NCI-H774 (cell line): ENCODE measurements around the gene FLNA.
"Not testable (repeated sequence)": the region's sequence is repeated elsewhere in the genome, so short reads cannot be mapped to it uniquely, and the experiment has no call there.

Experiments
- DNase-seq: peaks from one replicate; lab custom pipeline; 2025; lab: John Stamatoyannopoulos, UW

Gene FLNA

DNA sequence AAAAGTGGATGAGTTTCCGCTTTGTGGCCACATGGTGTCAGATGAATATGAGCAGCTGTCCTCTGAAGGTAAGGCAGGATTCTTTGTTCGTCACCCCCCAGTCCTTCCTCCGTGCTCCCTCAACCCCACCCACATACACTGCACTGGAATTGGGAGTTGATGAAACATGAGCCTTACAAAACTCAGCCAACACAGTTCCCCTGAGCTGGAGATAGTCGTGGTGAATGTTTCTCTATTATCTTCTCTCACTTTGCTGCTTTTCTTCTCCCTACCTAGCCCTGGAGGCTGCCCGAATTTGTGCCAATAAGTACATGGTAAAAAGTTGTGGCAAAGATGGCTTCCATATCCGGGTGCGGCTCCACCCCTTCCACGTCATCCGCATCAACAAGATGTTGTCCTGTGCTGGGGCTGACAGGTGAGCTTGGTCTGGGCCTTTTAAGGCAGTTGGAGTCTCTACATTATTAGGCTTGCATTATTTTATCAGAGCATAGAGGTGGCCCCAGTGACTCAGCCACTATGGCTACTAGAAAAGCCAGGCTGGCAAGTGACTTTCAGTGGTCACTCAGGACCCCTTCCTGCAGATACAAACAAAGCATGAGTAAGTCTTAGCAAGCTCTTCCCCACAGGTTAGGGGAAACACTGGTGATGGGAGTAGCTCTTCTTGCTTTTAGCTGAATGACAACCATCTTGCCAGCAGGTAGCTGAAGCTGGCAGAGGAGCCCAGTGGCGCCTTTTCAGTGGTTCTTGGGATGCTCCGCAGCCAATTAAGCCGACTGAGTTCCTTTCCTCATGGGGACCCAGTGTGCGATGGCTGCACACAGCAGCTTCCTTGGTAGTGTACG lies 25.3 kb upstream of the FLNA start:
- no peak for DNase-seq

DNA sequence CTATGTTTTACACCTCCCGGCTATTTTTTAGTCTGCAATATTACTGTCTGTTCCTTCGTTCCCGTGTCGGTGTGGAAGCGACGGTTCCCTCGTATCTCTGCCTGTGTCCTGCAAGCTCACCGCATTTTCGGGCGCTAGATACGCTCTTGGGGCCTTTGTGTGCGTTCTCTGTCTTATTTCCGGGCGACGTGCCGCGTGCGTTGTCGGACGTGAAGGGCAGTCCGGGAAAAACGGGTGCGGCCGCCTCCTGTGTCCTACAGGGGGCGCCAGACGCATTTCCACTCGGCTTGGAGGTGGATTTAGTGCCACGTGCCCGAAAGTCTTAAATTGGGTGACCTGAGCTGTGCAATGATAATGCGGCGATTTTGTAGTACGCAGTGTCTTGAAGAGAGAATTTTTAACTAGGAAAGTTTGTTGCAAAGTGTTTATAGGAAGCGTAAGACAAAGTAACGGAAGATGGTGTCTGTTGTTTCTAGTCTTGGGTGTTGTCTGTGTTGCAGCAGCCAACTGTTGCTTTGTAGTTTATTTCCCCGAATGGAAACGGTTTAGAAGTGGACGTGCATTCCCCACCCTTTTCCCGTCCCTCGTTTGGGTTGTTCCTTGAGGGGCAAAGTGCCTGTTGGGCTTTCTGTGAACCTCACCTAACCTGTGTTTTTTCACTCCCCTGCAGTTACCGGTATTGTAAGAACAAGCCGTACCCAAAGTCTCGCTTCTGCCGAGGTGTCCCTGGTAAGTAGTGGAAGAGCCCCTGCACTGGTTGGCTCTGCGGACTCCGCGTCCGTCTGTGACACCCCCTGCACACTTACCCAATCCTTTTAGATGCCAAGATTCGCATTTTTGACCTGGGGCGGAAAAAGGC lies 24.5 kb upstream of the FLNA start:
- peak; percentile 80 for DNase-seq

DNA sequence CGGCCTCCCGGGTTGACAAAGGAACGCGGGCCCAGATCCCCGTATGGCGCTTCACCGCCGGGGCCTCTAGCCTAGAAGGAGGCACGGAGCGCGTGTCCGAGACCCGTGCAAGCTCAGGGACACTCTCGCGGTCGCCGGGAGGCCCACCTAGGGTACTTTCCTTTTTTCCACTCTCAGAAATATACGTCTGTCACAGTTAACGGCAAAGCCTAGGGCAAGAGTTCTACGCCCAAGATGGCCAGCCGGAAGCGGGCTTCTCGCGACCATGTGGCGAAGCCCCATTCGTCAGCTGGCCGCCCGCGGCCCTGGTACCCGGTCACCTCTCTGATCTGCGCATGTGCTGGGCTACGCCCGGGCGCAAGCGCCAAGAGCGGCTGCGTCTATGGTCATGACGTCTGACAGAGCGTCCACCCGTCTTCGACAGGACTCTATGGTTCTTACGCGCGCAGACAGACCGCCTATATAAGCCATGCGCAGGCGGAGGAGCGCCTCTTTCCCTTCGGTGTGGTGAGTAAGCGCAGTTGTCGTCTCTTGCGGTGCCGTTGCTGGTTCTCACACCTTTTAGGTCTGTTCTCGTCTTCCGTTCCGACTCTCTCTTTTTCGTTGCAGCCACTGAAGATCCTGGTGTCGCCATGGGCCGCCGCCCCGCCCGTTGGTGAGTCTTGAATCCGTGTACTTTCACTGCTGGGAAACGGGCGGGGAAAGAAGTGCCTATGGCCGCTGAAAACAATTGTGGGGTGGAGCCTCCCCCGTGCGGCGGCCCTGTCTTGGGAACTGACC lies 23.6 kb upstream of the FLNA start, which contains the start of gene RPL10:
TSS of gene RPL10 (plus strand) at position 490 of the 780 bp plus-strand sequence. CDS start at position 633, 143 bp downstream.
- peak; percentile 97 for DNase-seq

DNA sequence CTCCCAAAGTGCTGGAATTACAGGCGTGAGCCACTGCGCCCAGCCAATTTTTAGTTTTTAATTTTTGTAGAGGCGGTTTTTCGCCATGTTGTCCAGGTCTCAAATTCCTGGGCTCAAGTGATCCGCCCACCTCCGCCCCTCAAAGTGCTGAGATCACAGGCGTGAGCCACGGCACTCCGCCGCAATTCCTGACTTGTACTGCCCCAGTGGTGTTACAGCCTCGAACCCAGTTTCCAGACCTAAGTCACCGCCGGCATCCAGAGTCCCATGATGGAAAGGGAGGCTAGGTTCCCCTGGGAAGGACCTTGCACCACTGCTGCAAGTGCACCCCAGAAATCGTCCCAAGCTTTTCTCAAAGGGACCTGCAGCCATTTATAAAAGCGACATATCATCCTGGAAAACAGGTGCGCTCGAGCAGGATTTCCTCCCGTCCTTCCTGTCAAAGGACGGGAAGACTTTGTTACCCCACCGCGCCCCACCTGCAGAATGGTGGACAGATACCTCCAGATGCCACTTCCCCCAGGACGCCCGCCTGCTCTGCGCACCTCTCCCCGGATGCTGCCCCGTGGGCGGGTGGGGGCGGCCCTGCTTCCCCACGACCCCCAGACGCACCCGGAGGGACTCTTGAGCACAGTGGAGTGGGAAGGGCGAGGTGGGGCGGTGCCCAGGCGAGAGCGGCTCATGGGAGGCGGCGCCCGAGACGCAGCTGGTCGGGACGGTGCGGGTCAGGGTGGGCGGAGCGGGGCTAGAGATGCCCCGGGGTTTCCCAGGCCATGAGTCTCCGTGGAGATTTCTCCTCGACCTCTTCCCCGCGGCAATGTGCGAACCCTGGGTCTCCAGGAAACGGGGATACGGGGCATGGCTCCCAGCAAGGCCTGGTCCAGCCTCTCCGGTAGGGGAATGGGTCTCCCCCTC lies 22.8 kb upstream of the FLNA start:
- DNase-seq: peak; percentile 54

DNA sequence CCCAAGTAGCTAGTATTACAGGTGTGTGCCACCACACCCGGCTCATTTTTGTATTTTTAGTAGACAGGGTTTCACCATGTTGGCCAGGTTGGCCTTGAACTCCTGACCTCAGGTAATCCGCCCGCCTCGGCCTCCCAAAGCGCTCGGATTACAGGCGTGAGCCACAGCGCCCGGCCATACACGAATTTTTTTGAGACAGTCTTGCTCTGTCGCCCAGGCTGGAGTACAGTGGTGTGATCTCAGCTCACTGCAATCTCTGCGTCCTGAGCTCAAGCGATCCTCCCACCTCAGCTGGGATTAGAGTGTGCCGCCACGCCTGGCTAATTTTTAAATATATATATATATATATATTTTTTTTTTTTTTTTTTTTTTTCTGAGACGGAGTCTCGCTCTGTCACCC lies 21.9 kb upstream of the FLNA start:
- not testable (repeated sequence) for DNase-seq

DNA sequence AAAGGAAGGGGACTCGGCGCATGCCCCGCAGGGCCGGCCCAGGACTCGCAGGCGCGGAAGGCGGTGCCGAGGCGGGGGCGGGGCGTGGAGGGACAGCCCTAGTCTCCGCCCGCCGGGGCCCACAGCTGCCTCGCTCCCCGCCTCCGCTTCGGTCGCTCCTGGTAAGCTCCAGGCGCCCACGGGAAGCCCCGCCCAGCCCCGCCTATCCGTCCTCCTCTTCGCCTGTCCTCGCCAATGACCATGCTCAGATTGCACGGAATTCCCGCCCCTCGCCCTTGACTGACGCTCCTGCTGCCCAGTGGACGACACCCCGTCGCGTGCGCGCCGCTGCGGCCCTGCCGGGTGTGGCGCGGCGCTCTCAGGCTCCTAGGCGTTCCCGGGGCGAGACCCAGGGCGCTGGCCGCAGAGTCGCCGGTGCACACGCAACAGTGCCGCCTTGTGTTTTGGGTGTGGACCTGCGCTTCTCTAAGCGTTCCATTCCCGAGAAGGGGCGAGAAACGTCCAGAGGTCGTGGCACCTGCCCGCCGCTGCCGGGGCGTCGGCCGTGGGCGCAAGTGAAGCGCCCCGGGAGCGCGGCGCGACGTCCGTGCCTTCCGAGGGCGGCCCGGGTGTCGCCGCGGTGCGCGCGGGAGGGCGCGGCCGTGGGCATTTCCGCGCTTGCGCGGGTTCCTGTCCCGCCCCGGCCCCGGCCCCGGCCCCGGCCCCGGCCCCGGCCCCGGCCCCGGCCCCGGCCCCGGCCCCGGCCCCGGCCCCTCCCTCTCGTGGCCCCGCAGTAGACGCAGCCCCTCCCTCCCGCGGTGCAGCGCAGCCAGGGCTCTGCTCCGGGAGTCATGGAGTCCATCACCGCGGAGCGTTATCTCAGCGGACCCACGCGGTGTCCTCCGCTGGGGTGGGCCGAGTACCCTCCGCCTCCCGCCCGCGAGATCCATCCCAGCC lies 15.6 kb upstream of the FLNA start:
- not testable (repeated sequence) for DNase-seq

DNA sequence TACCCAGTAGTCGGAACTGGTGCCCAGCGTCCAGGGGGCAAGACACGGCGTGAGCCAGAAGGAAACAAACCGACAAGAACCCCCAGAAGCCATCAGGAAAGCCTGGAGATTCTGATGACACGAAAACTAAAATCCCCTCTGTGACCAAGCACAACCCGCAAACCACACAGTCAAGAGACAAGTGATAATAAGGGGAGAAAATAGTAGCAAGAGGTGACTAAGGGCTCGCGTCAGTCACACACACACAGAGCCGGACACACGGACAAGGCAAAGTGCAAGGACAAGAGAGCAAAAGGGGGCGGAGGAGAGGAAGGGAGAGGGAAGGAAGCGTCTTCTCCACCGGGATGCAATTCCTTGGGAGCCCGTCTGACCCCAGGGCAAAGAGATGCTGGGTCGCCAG lies 14.2 kb upstream of the FLNA start:
- not testable (repeated sequence) for DNase-seq

DNA sequence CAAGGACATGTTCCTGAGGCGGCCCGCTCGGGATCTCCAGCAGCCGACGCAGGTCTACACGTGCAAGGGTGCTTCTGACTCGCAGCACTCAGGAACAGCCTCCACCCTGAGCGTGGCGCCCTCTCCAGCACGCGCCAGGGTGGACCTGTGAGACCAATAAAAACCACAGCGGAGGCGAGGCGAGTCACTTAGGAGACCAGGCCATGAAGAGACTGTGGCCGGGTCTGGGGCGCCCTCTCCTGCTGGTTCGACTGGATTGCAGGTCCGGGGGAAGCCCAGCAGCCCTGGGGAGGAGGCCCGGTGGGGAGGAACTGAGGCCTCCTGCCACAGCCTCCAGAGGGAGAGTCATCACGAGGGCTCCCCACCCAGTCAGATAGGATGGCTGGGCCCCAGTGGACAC lies 13.7 kb upstream of the FLNA start:
- not testable (repeated sequence) for DNase-seq

DNA sequence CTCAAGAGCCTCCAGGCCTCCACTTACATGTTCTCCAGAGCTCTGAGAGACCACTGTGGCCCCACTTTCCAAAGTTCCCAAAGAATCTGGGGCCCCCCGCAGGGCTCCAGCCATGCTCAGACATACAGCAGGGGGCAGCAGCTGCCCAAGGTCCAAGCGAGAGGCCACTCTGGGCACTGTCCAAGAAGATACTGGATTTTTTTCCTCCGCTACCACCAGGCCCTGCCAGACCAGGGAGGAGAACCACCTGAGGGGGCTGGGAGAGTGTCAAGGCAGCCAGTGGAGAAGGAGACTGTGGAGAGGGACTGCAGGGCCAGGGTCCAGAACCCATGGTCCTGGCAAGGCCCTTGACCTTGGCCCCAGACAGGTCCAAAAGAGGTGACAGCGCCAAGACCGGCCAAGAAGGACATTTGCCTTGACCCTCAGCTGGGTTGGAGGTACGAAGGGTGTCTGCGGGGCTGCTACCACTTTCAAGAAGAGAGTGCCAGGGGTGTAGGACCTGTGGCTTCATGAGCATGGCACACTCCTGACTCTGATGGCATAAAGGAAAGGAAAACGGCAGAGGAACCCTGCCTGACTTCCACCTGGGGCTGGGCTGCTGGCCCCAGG lies 10.0 kb upstream of the FLNA start:
- DNase-seq: no peak

DNA sequence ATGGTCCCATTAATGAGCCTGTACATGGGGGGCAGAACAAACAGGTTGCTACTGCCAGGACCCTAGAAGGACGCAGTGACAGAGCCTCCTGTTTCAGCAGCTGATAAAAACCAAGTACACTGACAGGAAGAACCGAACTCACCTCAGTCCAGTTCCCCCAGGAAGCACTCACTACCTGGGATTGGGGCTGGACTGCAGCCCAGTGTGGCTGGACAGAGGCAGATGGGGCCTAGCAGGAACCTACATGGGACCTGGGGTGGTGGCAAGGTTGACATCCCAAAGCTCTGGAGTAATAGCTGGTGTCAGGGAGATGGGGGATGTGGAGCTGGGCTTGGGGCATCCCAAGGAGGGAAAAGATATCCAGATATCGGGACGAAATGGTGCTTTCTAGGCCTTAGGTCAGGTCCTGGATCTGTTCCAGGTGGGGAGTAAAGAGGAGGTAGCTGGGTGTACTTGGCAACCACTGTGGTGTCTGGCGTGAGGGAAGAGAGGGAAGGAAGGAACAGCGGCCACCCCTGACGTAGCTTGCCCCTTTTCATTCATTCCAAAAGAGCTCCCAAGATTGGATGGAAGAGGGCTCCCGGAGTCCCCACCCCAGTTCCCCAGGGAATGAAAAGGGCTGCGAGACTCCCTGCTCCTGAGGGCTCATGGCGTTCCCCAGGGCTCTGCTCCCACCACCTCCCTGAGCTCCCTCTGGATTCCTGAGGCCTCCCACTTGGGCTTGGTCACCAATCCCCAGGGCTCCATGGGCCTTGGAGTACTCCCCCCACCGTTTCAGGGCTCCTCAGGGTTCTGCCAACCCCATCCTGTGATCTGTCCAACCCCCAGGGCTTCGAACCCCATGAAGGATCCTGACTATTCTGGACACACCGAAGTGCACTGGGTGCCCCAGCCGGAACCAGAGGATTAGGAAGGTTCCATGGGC lies 9.2 kb upstream of the FLNA start:
- DNase-seq: no peak

DNA sequence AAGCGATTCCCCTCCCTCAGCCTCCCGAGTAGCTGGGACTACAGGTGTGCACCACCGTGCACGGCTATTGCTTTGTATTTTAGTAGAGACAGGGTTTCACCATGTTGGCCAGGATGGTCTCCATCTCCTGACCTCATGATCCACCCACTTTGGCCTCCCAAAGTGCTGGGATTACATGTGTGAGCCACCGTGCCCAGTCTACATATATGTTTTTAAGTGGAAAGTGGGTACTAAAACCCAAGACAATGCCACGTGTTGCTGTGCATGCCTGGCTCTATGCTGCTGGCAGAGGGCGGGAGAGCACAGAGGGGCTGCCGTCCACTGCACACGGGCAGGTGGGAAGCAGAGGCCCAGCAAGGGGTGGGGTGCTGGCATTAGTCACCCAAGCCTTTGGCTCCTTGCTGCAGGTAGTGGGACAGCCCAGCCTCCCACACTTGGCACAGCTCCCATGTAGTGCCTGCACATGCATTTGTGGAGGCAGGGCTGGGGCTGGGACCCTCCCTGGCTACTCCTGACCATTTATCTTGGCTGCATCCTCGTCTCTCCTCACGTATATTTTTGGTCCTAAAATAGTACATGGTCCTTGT lies 8.1 kb upstream of the FLNA start:
- no peak for DNase-seq

DNA sequence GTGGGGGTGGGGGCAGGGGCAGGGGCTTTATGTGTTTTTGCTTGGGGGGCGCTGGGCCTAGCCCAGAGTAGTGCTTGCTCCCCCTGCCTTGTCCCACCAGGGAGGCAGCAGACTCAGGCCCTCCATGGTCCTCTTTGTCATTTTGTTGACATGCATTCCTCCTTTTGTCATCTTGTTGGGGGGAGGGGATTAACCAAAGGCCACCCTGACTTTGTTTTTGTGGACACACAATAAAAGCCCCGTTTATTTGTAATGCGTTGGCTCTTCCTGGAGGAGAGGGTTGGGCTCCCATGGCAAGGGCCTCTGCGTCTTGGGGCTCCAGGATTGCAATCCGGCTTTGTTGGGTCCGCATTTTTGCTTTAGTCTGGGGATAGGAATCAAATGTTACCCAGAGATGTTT lies 6.8 kb upstream of the FLNA start:
- DNase-seq: no peak

DNA sequence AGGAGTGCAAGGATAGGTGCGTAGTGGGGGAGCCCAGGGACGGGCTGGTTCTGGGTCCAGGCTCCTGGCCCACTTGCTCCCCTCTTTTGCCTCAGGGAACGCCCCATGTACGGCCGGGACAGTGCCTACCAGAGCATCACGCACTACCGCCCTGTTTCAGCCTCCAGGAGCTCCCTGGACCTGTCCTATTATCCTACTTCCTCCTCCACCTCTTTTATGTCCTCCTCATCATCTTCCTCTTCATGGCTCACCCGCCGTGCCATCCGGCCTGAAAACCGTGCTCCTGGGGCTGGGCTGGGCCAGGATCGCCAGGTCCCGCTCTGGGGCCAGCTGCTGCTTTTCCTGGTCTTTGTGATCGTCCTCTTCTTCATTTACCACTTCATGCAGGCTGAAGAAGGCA lies 6.4 kb upstream of the FLNA start:
- DNase-seq: no peak

DNA sequence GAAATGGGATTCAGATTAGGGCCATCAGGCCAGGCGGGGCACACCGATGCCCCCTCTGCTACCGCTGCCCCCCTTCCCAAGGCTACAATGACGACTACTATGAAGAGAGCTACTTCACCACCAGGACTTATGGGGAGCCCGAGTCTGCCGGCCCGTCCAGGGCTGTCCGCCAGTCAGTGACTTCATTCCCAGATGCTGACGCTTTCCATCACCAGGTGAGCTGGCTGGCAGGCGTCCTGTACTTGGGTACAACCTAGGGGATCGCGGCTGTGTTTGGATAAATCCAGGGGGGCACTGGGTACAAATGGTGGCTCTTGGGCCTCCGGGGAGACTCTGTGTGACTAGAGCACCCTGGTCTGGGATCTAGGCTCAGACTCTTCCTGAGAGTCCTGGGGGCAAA lies 5.7 kb upstream of the FLNA start:
- no peak for DNase-seq

DNA sequence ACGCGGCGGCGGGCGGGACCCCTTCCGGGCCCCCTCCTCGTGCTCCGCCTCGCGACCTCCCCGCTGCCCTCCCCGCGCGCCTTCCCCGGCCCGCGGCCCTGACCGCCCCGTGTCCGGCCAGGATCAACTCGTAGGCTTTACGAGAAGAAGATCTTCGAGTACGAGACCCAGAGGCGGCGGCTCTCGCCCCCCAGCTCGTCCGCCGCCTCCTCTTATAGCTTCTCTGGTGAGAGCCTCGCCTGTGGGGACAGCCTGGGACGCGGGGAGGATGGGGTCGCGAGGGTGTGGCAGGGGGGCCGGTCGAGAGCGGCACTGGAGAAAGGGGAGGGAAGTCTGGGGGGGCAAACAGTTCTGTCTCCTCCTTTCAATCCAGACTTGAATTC lies 5.1 kb upstream of the FLNA start:
- DNase-seq: no peak

DNA sequence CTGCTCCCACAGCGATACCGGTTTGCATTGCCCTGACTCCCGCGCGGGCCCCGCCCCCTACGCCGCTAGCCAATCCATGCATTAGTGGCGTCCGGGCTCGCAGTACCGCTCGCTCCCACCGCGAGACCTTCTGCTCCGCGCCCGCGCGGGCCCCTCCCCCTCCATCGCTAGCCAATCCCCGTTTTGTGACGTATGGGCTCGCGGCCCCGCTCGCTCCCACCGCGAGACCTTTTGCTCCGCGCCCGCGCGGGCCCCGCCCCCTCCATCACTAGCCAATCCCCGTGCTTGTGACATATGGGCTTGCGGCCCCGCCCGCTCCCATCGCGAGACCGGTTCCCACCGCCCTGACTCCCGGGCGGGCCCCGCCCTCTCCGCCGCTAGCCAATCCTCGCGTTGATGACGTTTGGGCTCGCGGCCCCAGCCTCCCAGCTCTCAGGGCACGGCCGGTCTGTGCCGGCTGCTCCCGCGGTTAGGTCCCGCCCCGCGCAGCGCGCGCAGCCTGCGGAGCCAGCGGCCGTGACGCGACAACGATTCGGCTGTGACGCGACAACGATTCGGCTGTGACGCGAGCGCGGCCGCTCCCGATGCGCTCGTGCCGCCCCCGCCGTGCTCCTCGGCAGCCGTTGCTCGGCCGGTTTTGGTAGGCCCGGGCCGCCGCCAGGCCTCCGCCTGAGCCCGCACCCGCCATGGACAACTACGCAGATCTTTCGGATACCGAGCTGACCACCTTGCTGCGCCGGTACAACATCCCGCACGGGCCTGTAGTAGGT lies 4.5 kb upstream of the FLNA start, which contains the start of gene EMD:
TSS of gene EMD (plus strand) at position 497 of the 770 bp plus-strand sequence. CDS start at position 687, 190 bp downstream.
- DNase-seq: peak; percentile 100
